KG1 (cell line): ENCODE data around the gene METTL3.
A peak's percentile ranks its signal among the peaks of the same experiment; 100 is the strongest.

Experiments
- DNase-seq: peaks from one replicate; lab custom pipeline; 2025; lab: John Stamatoyannopoulos, UW

Gene METTL3

DNA sequence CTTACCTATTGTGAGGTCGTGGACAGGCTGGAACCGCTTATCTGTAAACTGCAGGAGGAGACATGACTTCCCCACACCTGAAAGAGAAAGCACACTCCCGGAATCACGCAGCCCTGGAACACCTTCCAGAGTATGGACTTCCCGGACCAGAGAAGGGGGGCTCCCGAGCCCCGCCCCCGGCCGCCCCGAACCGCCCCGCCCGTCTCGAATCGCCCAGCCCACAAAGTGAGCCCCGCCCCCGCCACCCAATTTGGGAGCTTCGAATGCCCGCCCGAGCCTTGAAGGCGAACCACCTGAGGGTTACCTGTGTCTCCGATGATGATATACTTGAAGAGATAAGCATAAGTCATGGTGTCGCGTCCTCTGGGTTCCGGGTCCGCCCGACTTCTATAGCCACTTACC is 34.6 kb downstream of the METTL3 start:
- DNase-seq, result no peak

DNA sequence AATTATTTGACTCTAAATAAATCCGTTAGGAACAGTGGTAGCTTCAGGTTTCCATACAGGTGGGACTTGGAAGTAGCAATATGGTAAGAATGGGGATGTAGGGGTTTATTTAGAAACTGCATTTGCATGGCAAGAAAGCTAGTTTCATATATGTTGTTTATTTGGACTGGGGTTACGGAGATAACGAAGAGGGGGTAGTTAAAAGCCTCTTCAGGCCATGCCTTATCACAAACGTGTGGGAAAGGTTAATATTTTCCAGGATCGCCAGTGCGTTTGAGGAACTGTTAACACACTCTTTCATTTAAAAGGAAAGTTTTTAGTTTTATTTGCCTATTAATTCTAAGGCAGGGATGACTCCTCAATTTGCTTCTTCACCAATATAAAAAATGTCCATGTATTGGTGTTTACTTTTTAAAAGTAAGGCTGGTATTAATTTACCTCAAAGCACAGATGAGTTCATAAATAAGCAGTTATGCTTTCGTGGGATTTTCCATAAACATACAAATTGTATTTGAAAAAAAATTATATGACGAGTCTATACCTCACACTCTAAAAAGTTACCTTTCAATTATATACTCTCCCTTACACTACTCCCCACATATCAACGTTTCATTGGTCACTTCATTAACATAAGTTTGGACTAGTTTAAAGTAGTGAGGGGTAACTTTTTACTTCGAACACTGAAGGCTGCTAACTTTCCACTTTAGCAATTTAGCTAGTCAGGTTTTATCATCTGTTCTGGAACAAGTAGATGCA is 35.2 kb downstream of the METTL3 start:
- no peak for DNase-seq

DNA sequence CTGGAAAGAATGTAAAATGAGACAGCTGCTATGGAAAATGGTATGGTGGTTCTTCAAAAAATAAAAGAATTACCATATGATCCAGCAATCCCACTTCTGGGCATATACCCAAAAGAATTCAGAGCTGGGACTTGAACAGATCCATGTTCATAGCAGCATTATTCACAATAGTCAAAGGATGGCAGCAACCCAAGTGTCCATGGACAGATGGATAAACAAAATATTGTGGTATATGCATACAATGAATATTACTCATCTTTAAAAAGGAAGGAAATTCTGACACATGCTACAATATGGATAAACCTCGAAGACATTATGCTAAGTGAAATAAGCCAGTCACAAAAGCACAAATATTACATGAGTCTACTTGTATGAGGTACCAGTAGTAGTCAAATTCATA is 43.5 kb downstream of the METTL3 start:
- DNase-seq, result no peak

DNA sequence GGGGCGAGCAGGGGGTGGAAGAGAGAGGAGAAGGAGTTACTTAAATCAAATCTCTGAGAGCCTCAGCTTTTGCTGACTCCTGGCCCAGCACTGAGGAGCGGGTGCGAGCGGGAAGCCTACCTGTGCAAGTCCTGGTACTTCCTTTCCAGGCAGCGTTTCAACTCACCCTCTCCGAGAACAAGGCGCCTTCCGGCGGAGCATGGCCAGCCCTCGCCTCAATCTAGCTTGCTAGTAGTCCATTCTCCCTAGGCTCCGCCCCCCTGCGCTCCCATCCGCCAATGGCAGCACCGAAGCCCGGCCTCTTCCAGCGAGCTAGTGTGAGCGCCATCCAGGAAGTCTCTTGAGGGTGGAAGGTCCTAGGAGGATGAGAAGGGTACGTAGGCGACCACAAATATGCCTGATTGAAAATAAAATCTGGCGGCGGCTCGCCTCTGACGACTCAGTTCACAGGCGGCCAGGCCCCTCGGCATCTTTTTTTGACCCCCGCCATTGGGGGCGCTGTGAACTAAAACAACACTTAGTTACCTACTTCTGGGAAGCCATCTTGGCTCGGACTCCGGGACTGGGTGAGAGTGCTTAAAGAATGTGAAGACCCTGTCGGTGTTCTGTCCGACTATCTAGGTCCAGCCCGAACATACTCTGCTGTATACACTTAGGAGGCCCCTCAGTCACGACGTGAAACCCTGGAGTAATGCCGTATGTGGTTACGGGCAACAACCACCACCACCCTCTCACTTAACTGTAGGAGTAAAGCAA is 55.0 kb downstream of the METTL3 start, which contains the start of gene CHD8:
CHD8 (minus strand) TSS at position 212 of the 756 bp plus-strand sequence. CDS start 24,480 bp downstream, outside the sequence.
- DNase-seq, result peak; percentile 99

DNA sequence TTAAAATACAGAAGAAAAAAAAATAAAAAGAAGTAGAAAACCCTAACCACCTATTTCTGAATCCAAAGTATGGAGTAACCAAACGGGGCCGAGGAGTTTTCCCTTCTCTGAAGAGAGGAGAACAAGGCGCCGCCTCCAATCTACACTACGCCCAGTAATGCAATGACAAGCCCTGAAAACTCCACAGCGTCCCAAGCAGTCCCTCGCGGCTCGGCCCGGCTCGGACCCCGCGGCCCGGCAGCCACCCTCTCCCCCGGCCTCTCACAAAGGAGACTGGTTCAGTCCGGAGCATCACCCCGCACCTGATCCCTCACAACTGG is 55.6 kb downstream of the METTL3 start:
- no peak for DNase-seq

DNA sequence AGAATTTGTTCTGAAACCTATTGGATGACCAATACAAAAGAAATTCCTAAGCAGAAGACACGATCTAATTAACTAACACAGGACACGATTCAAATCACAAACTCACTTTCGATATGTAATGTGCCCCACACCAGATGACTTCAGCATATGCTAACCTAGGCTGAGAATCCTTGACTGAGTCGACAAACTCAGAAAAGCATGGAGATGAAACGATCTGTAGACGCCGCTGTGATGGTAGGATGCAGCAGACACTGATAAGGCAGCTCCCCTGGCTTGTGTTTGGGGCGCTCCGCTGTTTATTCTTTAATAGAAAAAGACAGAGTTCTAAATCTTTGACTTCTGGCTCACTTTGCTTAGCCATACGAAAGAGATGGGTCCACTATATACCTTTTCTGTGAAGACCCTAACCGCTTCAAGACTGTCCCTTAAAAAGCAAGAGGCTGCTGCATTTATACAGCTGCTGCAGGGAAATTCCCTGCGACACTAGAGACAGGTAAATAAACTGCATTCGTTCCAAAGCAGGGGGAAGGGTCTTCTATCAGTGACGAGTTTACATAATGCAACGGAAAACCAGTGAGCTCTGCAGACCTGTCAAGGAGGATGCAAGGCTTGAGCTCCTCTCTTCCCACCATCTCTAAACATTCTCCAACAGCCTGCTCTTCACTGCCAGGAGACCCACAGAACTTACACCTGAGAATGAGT is 56.1 kb downstream of the METTL3 start:
- DNase-seq, result no peak

DNA sequence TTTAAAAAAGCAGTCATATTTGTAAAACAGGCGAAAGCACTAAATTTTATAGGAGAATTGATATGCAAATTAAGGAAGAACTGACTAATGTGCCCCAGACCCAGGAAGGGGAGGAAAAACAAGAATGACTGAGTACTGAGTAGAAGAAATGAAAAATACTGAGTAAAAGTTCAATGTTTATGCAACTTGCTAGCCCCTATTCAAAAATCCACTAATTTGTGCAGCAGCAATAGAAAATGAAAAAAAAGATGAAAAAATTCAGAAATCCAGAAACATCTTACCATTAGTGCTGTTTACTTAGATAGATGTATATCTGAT is 61.3 kb downstream of the METTL3 start:
- DNase-seq, result no peak
